ENCODE results near the gene CAMK2D.

Gene CAMK2D

DNA sequence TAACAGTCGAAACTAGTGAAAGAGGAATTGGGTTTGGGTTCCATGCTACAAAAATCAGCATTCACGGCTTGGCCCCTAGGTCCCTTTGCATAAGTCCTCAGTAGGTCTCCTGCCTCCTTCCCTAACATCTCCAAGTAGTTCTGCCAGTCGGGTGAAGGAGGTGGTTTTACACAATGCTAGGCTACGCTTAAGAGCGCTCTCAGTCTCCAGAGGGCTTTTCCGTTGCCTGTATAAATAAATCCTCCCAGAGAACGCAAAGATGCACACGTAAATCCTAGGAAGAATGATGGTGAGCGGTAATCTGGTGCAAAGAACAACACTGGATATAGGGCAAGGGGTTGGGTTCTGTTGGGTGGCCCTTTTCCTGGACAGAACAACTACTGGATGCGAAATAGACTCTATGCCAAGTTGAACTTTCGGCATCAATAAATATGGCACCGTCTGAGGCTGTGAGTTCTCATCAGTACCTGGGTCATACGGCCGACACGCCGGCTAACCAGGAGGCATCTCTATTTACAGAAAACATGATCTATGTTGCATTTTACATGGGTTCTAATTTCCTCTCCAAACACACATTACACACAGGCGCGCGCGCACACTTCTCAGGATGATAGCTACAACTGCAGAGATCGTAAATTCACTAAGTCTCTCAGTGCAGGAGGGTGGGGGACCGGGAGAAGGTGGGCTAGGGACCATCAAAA lies 1.3 kb downstream of the CAMK2D start:
- Histone ChIP-seq H3K27me3 (peaks cover 94% of the 10 kb centered on the region), H3K36me3 (no peaks in the 10 kb centered on the region), H3K27ac (no peak overlapping the region), H3K4me1 (ENCODE audit: control insufficient read depth in 1 of 2, insufficient read depth in 1 of 2, low read depth in 1 of 2, low read length in 1 of 2) (peaks cover 21 to 22% of the 10 kb centered on the region in 2 experiments), H3K9me3 (no peaks in the 10 kb centered on the region), H3K4me3 (ENCODE audit: low read depth in 1 of 2, low read length in 1 of 2) (peak overlapping the region; percentile 69 to 81)
- no peak for TF ChIP-seq CTCF (IDR thresholded peaks at IDR 0.05)

- peaks cover 91% of the 10 kb centered on the region for H3K27me3 ChIP-seq
- no peaks in the 10 kb centered on the region for H3K36me3 ChIP-seq
- peaks cover 21 to 22% of the 10 kb centered on the region in 2 experiments for H3K4me1 ChIP-seq (ENCODE audit: control insufficient read depth in 1 of 2, insufficient read depth in 1 of 2, low read depth in 1 of 2, low read length in 1 of 2)
- H3K27ac ChIP-seq = no peak overlapping the region
- H3K9me3 ChIP-seq = no peaks in the 10 kb centered on the region
- no peak for TF ChIP-seq CTCF (IDR thresholded peaks at IDR 0.05)
- H3K4me3 ChIP-seq (ENCODE audit: low read depth in 1 of 2, low read length in 1 of 2) = no peak overlapping the region
These were observed 1.8 kb downstream of the CAMK2D start for GRCh38 chr4:113759696-113760093.

DNA sequence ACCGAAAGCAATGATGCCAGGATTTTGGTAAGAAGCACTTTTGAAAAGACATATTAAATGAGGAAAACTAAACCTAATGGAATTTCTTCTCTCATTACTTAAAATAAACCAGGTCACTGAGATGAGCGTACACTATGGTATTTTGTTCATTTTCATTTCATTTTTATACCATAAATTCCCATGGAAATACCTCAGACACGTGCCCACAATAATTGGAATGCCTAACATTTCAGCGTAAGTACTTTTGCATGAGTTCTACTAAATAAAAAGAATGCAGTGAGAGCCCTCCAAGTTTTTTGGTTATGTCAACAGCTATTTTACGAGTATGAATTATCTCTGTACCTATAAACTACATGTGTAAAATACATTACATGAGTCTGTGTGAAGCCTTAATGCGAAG lies 3.2 kb downstream of the CAMK2D start:
- TF ChIP-seq CTCF (IDR thresholded peaks at IDR 0.05) = no peak
- H3K9me3 ChIP-seq = no peaks in the 10 kb centered on the region
- H3K4me3 ChIP-seq (ENCODE audit: low read depth in 1 of 2, low read length in 1 of 2) = no peak overlapping the region
- peaks cover 21 to 22% of the 10 kb centered on the region in 2 experiments for H3K4me1 ChIP-seq (ENCODE audit: control insufficient read depth in 1 of 2, insufficient read depth in 1 of 2, low read depth in 1 of 2, low read length in 1 of 2)
- H3K27me3 ChIP-seq = peaks cover 78% of the 10 kb centered on the region
- H3K36me3 ChIP-seq = no peaks in the 10 kb centered on the region
- no peak overlapping the region for H3K27ac ChIP-seq

- Histone ChIP-seq H3K36me3 (no peaks in the 10 kb centered on the region), H3K27ac (no peak overlapping the region), H3K4me3 (ENCODE audit: low read depth in 1 of 2, low read length in 1 of 2) (no peak overlapping the region), H3K27me3 (peaks cover 70% of the 10 kb centered on the region), H3K4me1 (ENCODE audit: control insufficient read depth in 1 of 2, insufficient read depth in 1 of 2, low read depth in 1 of 2, low read length in 1 of 2) (peaks cover 16 to 22% of the 10 kb centered on the region in 2 experiments), H3K9me3 (no peaks in the 10 kb centered on the region)
- no peak for TF ChIP-seq CTCF (IDR thresholded peaks at IDR 0.05)
These were observed 4.1 kb downstream of the CAMK2D start for GRCh38 chr4:113757486-113757885.

GRCh38 chr4:113756005-113756410 lies 5.5 kb downstream of the CAMK2D start:
- Histone ChIP-seq H3K36me3 (no peaks in the 10 kb centered on the region), H3K9me3 (no peaks in the 10 kb centered on the region), H3K4me1 (ENCODE audit: control insufficient read depth in 1 of 2, insufficient read depth in 1 of 2, low read depth in 1 of 2, low read length in 1 of 2) (peaks cover 6 to 9% of the 10 kb centered on the region in 2 experiments), H3K27me3 (peaks cover 55% of the 10 kb centered on the region), H3K4me3 (ENCODE audit: low read depth in 1 of 2, low read length in 1 of 2) (no peak overlapping the region), H3K27ac (no peak overlapping the region)
- no peak for TF ChIP-seq CTCF (IDR thresholded peaks at IDR 0.05)
